Natural killer cell (primary cell): ENCODE data around the gene LMX1B. TPM values are rescaled to one million over a fixed set of nuclear protein-coding genes. Genes with fewer than 3 reads are reported as not detected.

Experiments used
- ATAC-seq, 3 donors: fragments of 150-1000 bp in 2 of 3; fragments of 200-7000 bp in 1 of 3; cut with Tn5 transposase; 1 replicate in 1 of 3; 2 replicates in 2 of 3; pipeline ENCODE4 v1.10.0; 2021; ENCODE audit warnings: mild to moderate bottlenecking in 2 of 3, moderate library complexity in 2 of 3
- DNase-seq, 2 donors: peaks; one replicate each; pipeline versions ENCODE4 v3.0.0 to v3.0.0-alpha.2; 2013 to 2021; ENCODE audit warnings: mixed read lengths in 1 of 2
- H3K27ac ChIP-seq: one replicate; pipeline ENCODE4 v1.5.1; 2013; ENCODE audit warnings: mild to moderate bottlenecking, low read length
- H3K27me3 ChIP-seq: one replicate; pipeline ENCODE4 v1.6.1; 2013; ENCODE audit warnings: low read length; ENCODE audit not compliant: control insufficient read depth, insufficient read depth
- H3K36me3 ChIP-seq: one replicate; pipeline ENCODE4 v1.6.1; 2013; ENCODE audit warnings: low read length; ENCODE audit not compliant: control insufficient read depth, insufficient read depth
- H3K4me1 ChIP-seq: one replicate; pipeline ENCODE4 v1.6.1; 2013; ENCODE audit warnings: low read length; ENCODE audit not compliant: control insufficient read depth, insufficient read depth
- H3K4me3 ChIP-seq: one replicate; pipeline ENCODE4 v1.5.1; 2013; ENCODE audit warnings: low read length
- H3K9me3 ChIP-seq: one replicate; pipeline ENCODE4 v1.6.1; 2013; ENCODE audit warnings: low read length; ENCODE audit not compliant: control insufficient read depth, insufficient read depth
- H3K27ac Mint-ChIP-seq, 2 donors: one replicate each; pipeline ENCODE4 v1.8.0; 2022; ENCODE audit warnings: mild to moderate bottlenecking in 2 of 2, mixed read lengths in 2 of 2, moderate library complexity in 1 of 2
- H3K27me3 Mint-ChIP-seq, 2 donors: one replicate each; pipeline ENCODE4 v1.8.0; 2022; ENCODE audit warnings: low read depth in 2 of 2, mixed read lengths in 2 of 2
- H3K36me3 Mint-ChIP-seq: one replicate; pipeline ENCODE4 v1.8.0; 2022; ENCODE audit warnings: mixed read lengths
- H3K4me1 Mint-ChIP-seq, 2 donors: one replicate each; pipeline ENCODE4 v1.8.0; 2022; ENCODE audit warnings: mixed read lengths in 2 of 2
- H3K4me3 Mint-ChIP-seq: one replicate; pipeline ENCODE4 v1.8.0; 2022; ENCODE audit warnings: mild to moderate bottlenecking, moderate library complexity, mixed read lengths
- H3K9me3 Mint-ChIP-seq, 2 donors: one replicate each; pipeline ENCODE4 v1.8.0; 2022; ENCODE audit warnings: mixed read lengths in 2 of 2
- WGBS: methylation state at CpG from one replicate; pipeline ENCODE4 v1.1.7; 2013; ENCODE audit warnings: missing lambda C conversion rate; ENCODE audit not compliant: insufficient coverage; 5-methylcytosine and 5-hydroxymethylcytosine counted together
- intact Hi-C: fragments of 100-400 bp; cut with micrococcal nuclease; formaldehyde crosslinking; loops from one replicate; pipeline ENCODE4 v1.14.2; 2022
- total RNA-seq, 4 donors: library from RNA; stranded (reverse); fragments of 120-200 nt in 1 of 4; gene quantifications; one replicate each; pipeline versions ENCODE4 v1.2.3 to v1.2.4, GENCODE V29; 2013 to 2022
- TF ChIP-seq, protein P1 (sequence below): fragments of 200-600 bp; IDR thresholded peaks from one replicate; pipeline ENCODE4 v1.8.0; 2022; ENCODE audit warnings: antibody characterized with exemption

LMX1B gene
- total RNA-seq, 3 donors from 2014 or later (not counting 1 experiment from before 2014, with no cell fraction given), result not detected

DNA sequence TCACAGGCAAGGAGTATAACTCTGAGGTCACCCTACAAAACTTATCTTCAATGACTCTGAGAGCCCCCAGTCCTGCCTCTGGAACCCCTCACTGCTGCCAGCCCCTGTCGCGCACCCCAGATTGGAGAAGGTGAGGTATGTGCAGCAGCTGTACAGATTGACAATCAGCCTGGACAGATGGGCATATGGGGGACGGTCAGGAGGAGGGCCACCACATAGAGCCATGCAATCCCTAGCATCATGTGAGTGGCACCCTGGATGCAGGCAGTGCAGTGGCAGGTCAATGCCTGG is 90.1 kb downstream of the LMX1B start:
- peaks cover 37 to 39% of the 10 kb centered on the region in 2 donors for H3K27me3 Mint-ChIP-seq

DNA sequence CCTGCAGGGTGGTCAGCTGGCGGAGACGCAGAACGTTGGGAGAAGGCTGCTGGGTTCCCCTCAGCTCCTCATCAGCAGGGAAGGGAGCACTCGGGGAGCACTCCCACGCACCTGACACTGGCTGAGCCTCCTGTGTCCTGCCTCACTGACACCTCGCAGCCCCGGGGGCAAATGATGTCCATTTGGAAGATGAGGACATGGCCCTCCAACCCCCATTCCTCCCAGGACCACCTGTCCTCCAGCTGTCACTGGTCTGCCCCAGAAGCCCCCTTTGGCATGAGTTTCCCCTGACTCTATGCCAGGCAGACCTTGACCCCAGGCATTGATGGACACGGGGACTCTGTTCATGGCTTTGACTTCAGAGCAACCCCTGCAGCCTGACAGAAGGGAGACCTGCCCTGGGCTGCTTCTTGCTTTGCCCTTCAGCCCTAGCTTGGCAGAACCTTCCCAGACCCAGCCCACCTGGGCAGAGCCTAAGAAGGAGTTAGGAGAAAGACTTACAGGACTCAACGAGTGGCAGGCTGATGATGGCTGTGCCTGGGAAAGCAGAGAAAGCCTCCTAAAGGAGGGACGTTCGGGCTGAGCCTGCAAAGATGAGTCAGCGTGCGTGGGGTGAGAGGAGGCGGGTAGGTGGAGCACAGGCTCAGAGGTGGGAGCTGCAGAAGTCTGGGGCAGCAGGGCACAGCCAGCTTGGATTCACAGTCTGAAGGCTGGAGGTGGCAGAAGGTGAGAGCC is 90.6 kb downstream of the LMX1B start:
- H3K27me3 ChIP-seq, result peaks cover 24% of the 10 kb centered on the region
- no peak overlapping the region for H3K4me3 ChIP-seq
- no peak overlapping the region for H3K27ac ChIP-seq
- H3K9me3 ChIP-seq, result no peaks in the 10 kb centered on the region
- peaks cover 37 to 39% of the 10 kb centered on the region in 2 donors for H3K27me3 Mint-ChIP-seq
- ATAC-seq, result no peak
- intact Hi-C loops, result no loop called here
- peak; percentile 14 to 30 for DNase-seq
- H3K36me3 ChIP-seq, result no peaks in the 10 kb centered on the region
- H3K4me3 Mint-ChIP-seq, result no peak overlapping the region
- no peaks in the 10 kb centered on the region for H3K9me3 Mint-ChIP-seq
- 37% methylated on average over 14 of the region's 14 CpGs for WGBS
- H3K36me3 Mint-ChIP-seq, result no peaks in the 10 kb centered on the region
- H3K27ac Mint-ChIP-seq, result no peak overlapping the region
- TF ChIP-seq, protein P1, sequence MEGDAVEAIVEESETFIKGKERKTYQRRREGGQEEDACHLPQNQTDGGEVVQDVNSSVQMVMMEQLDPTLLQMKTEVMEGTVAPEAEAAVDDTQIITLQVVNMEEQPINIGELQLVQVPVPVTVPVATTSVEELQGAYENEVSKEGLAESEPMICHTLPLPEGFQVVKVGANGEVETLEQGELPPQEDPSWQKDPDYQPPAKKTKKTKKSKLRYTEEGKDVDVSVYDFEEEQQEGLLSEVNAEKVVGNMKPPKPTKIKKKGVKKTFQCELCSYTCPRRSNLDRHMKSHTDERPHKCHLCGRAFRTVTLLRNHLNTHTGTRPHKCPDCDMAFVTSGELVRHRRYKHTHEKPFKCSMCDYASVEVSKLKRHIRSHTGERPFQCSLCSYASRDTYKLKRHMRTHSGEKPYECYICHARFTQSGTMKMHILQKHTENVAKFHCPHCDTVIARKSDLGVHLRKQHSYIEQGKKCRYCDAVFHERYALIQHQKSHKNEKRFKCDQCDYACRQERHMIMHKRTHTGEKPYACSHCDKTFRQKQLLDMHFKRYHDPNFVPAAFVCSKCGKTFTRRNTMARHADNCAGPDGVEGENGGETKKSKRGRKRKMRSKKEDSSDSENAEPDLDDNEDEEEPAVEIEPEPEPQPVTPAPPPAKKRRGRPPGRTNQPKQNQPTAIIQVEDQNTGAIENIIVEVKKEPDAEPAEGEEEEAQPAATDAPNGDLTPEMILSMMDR, result no peak
- peaks cover 15% of the 10 kb centered on the region for H3K4me1 ChIP-seq
- peaks cover 13 to 20% of the 10 kb centered on the region in 2 donors for H3K4me1 Mint-ChIP-seq

More for the DNA sequence above, 90.1 kb downstream of the LMX1B start:
- H3K4me3 ChIP-seq, result no peak overlapping the region
- no peak overlapping the region for H3K27ac ChIP-seq
- no peaks in the 10 kb centered on the region for H3K36me3 Mint-ChIP-seq
- peaks cover 24% of the 10 kb centered on the region for H3K27me3 ChIP-seq
- peaks cover 13 to 20% of the 10 kb centered on the region in 2 donors for H3K4me1 Mint-ChIP-seq
- TF ChIP-seq, protein P1, result no peak
- intact Hi-C loops, result no loop called here
- peaks cover 15% of the 10 kb centered on the region for H3K4me1 ChIP-seq
- no peaks in the 10 kb centered on the region for H3K36me3 ChIP-seq
- H3K9me3 ChIP-seq, result no peaks in the 10 kb centered on the region
- H3K4me3 Mint-ChIP-seq, result no peak overlapping the region
- H3K27ac Mint-ChIP-seq, result no peak overlapping the region
- no peak for ATAC-seq
- peak in 1 of 2 donors; percentile 14 for DNase-seq
- 87% methylated on average over 3 of the region's 3 CpGs for WGBS
- H3K9me3 Mint-ChIP-seq, result no peaks in the 10 kb centered on the region

DNA sequence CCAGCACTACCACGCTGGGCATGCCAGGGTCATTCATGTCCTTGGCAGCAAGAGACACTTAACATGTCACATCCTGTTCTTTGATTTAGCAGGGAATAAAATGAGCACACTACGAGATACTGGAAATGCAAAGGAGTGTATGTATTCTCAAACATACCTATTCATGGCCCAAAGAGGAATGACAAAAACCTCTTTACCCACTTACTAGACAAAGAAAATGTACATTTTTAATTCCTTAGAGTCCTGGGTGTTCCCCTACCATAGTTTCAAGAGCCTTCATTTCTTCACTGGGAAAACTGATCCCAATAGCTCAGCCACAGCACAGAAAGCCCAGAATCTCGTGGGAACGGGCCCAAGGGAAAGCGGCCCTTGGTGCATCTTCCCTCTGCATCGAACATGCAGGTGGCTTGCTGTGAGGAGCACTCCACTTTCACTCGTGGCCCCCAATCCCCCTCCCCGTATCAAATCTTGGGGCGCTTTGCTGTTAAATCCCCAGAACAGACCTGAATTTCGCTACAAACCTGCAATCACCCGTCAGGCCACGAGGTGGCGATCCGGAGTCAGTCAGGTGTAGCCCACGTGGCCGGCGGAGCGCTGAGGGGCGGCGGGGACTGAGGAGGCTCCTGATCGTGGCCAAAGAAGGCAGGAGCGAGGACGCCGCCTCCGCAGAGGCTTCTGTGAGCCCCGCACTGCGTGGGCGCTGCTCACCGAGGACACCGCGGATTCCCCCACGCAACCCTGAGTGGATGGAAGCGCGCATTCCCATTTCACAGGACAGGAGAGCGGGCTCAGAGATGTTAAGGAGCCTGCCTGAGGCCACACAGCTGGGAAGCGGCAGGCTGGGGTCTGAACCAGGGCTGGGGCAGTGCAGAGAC is 91.4 kb downstream of the LMX1B start:
- H3K36me3 ChIP-seq, result no peaks in the 10 kb centered on the region
- 10% methylated on average over 36 of the region's 36 CpGs for WGBS
- no peak overlapping the region for H3K27ac ChIP-seq
- H3K4me3 Mint-ChIP-seq, result peak overlapping the region; percentile 78
- no peak overlapping the region for H3K4me3 ChIP-seq
- TF ChIP-seq, protein P1, result peak; percentile 87
- no peaks in the 10 kb centered on the region for H3K9me3 Mint-ChIP-seq
- peak; percentile 78 to 93 (median 85) for ATAC-seq
- H3K4me1 ChIP-seq, result peaks cover 15% of the 10 kb centered on the region
- H3K36me3 Mint-ChIP-seq, result no peaks in the 10 kb centered on the region
- peak overlapping the region in 1 of 2 donors; percentile 79 for H3K27ac Mint-ChIP-seq
- intact Hi-C loops, result loop anchor here (1.0 kb wide), 1 partner anchor 76 kb away; no protein-coding TSS in a partner anchor
- H3K27me3 ChIP-seq, result peaks cover 24% of the 10 kb centered on the region
- H3K4me1 Mint-ChIP-seq, result peaks cover 13 to 20% of the 10 kb centered on the region in 2 donors
- peak; percentile 83 to 93 for DNase-seq
- H3K9me3 ChIP-seq, result no peaks in the 10 kb centered on the region
- H3K27me3 Mint-ChIP-seq, result peaks cover 35 to 39% of the 10 kb centered on the region in 2 donors
